HepG2 (cell line): Measurements from ENCODE around the gene HES1. TPM values are rescaled to one million over a fixed set of nuclear protein-coding genes. Genes with fewer than 3 reads are reported as not detected.

Source experiments
- ATAC-seq: fragments of 200-7000 bp; cut with Tn5 transposase; 3 replicates; pipeline ENCODE4 v1.9.1; 2020; ENCODE audit warnings: mild to moderate bottlenecking, moderate library complexity
- BruUV-seq: library from RNA; stranded (reverse); fragments of 400-500 nt; replicated peaks from 2 replicates; lab custom pipeline; 2021; lab: Mats Ljungman, UMichigan
- CTCF ChIA-PET: fragments of 300-600 bp; formaldehyde crosslinking; extraction: SDS; loops from one replicate; lab custom pipeline; 2021; ENCODE audit warnings: low total read pairs, inconsistent platforms, low intra/inter-chr PET ratio; lab: Yijun Ruan, JAX
- POLR2A ChIA-PET: fragments of 350-600 bp; sonication (Branson Sonifier 250); formaldehyde crosslinking; loops from one replicate; lab custom pipeline; 2020; ENCODE audit warnings: antibody characterized with exemption, inconsistent platforms; lab: Yijun Ruan, JAX
- DNase-seq: peaks from one replicate; pipeline ENCODE4 v3.0.0-alpha.2; 2015; ENCODE audit warnings: low spot score
- FAIRE-seq: peaks from 3 replicates; lab custom pipeline; 2011; peaks lifted over from hg19 to GRCh38; lab: Jason Lieb, UNC
- H2AFZ ChIP-seq: one replicate; pipeline ENCODE4 v1.6.1; 2011; ENCODE audit warnings: low read length, inconsistent platforms
- H3K27ac ChIP-seq: fragments of 300-600 bp; 3 replicates; pipeline ENCODE4 v1.8.0; 2011; ENCODE audit warnings: mixed run types, mild to moderate bottlenecking, mixed read lengths, low read length, inconsistent platforms; ENCODE audit not compliant: insufficient read depth; ENCODE audit errors: extremely low read length
- H3K27me3 ChIP-seq, 2 experiments: fragments of 200-600 bp in 1 of 2; 2 replicates in 1 of 2; 3 replicates in 1 of 2; pipeline versions ENCODE4 v1.6.0 to v1.8.0; 2011; ENCODE audit warnings: low read length in 2 of 2, mild to moderate bottlenecking in 2 of 2, moderate library complexity in 2 of 2, inconsistent platforms in 1 of 2; ENCODE audit not compliant: insufficient read depth in 2 of 2, control insufficient read depth in 1 of 2
- H3K36me3 ChIP-seq, 2 experiments: fragments of 200-600 bp in 1 of 2; replicated peaks in 1 of 2; 2 replicates in 1 of 2; 3 replicates in 1 of 2; pipeline versions ENCODE4 v1.5.1 to v1.8.0; 2011; ENCODE audit warnings: low read length in 2 of 2, inconsistent platforms in 1 of 2; ENCODE audit not compliant: insufficient read depth in 2 of 2, control insufficient read depth in 1 of 2
- H3K4me1 ChIP-seq: 2 replicates; pipeline ENCODE4 v1.5.1; 2012; ENCODE audit warnings: low read length, inconsistent platforms; ENCODE audit not compliant: insufficient read depth
- H3K4me2 ChIP-seq: 2 replicates; pipeline ENCODE4 v1.6.0; 2011; ENCODE audit warnings: low read depth, low read length, inconsistent platforms
- H3K4me3 ChIP-seq, 3 experiments: fragments of 200-600 bp in 1 of 3; sonication (generic), shearing (Covaris generic) in 1 of 3; replicated peaks in 1 of 3; 2 replicates each; pipeline ENCODE4 v1.5.1; 2011 to 2016; ENCODE audit warnings: low read length in 3 of 3, inconsistent platforms in 2 of 3, low read depth in 2 of 3, mild to moderate bottlenecking in 2 of 3, control low read depth in 1 of 3, mixed read lengths in 1 of 3; ENCODE audit not compliant: insufficient read depth in 1 of 3
- H3K79me2 ChIP-seq: one replicate; pipeline ENCODE4 v1.6.1; 2011; ENCODE audit warnings: low read length, inconsistent platforms; ENCODE audit not compliant: insufficient read depth
- H3K9ac ChIP-seq: 2 replicates; pipeline ENCODE4 v1.6.0; 2011; ENCODE audit warnings: mild to moderate bottlenecking, low read depth, low read length, inconsistent platforms; ENCODE audit not compliant: insufficient read depth
- H3K9me3 ChIP-seq: 2 replicates; pipeline ENCODE4 v1.5.1; 2012; ENCODE audit warnings: mild to moderate bottlenecking, low read length
- H4K20me1 ChIP-seq: 2 replicates; pipeline ENCODE4 v1.6.0; 2011; ENCODE audit warnings: inconsistent platforms, mild to moderate bottlenecking, low read length, moderate library complexity; ENCODE audit not compliant: insufficient read depth
- BHLHE40 ChIP-seq: IDR thresholded peaks from 2 replicates; pipeline ENCODE4 v1.6.1; 2011; ENCODE audit warnings: low read length, improper control_type of control experiment
- HMG20B ChIP-seq: conservative IDR thresholded peaks from 2 replicates; pipeline ENCODE4 v1.6.1; 2016; ENCODE audit warnings: missing genetic modification reagents, missing compliant biosample characterization
- RERE ChIP-seq: IDR thresholded peaks from 2 replicates; pipeline ENCODE4 v1.6.1; 2016; ENCODE audit warnings: low read depth, missing genetic modification reagents, missing compliant biosample characterization
- SALL2 ChIP-seq: sonication (generic); formaldehyde crosslinking; IDR thresholded peaks from 2 replicates; pipeline ENCODE4 v1.8.1; 2023; ENCODE audit warnings: mild to moderate bottlenecking, missing genetic modification reagents, inconsistent platforms
- SNRNP70 ChIP-seq: fragments of 200-400 bp; formaldehyde crosslinking; IDR thresholded peaks from 2 replicates; pipeline ENCODE4 v1.6.1; 2017; ENCODE audit warnings: mild to moderate bottlenecking, low read depth, low read length, moderate library complexity
- ZFYVE20 ChIP-seq: sonication (generic); formaldehyde crosslinking; IDR thresholded peaks from 2 replicates; pipeline ENCODE4 v1.8.0; 2023; ENCODE audit warnings: low read depth, mild to moderate bottlenecking, moderate library complexity, missing genetic modification reagents, borderline replicate concordance
- ZNF17 ChIP-seq: sonication (generic); formaldehyde crosslinking; IDR thresholded peaks from 2 replicates; pipeline ENCODE4 v1.5.0; 2020; ENCODE audit warnings: mild to moderate bottlenecking, missing genetic modification reagents
- ZNF790 ChIP-seq: sonication (generic); formaldehyde crosslinking; IDR thresholded peaks from 2 replicates; pipeline ENCODE4 v1.8.0; 2022; ENCODE audit warnings: missing genetic modification reagents, mild to moderate bottlenecking, borderline replicate concordance
- WGBS: methylation state at CpG from one replicate; pipeline ENCODE4 v1.1.6; 2017; ENCODE audit warnings: low lambda C conversion rate; 5-methylcytosine and 5-hydroxymethylcytosine counted together
- in situ Hi-C: cut with HindIII; loops from 2 replicates; pipeline ENCODE4 v1.10.0; 2017; ENCODE audit warnings: low pct_unique_long_range_greater_than_20kb; ENCODE audit not compliant: extremely low pct_ligation_motif_present
- intact Hi-C: fragments of 100-400 bp; cut with micrococcal nuclease; formaldehyde crosslinking; loops from one replicate; pipeline ENCODE4 v1.10.0; 2022; ENCODE audit not compliant: unreplicated experiment
- polyA plus RNA-seq, 8 experiments: library from polyadenylated mRNA; depleted of rRNA in 3 of 8; stranded (reverse) in 7 of 8; unstranded in 1 of 8; fragments of >200 nt; fragmentation: Illumina TruSeq in 4 of 8; extraction: Trizol in 4 of 8; gene quantifications; 2 replicates each; pipeline versions ENCODE4 v1.2.1 to v1.2.3, GENCODE V29; 2011 to 2016; ENCODE audit warnings: low read depth in 4 of 8, missing spikeins in 1 of 8, mixed read lengths in 1 of 8; ENCODE audit not compliant: insufficient read depth in 1 of 8
- total RNA-seq, 5 experiments: library from RNA; depleted of rRNA; stranded (reverse); fragments of >200 nt; fragmentation: Illumina TruSeq; extraction: Trizol; gene quantifications; 2 replicates each; pipeline ENCODE4 v1.2.3, GENCODE V29; 2016; ENCODE audit warnings: low read depth in 1 of 5

Gene HES1
- total and polyA plus RNA-seq, 2 of the 13 experiments (the other 11 are each of a cell fraction or from before 2014, with no cell fraction given): 15.4 to 19.8 TPM

DNA sequence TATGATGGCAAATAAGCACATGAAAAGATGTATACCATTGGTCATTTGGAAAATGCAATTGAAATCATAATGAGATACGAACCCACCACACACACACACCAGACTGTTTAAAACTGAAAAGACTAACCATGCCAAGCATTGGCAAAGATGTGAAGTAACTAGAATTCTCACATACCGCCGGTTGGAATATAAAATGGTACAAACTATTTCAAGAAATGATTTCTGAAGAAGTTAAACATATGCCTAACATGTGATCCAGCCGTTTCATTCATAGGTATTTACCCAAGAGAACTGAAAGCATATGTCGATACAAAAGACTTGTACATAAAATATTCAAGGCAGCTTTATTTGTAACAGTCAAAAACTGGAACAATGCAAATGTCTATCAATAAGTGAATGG, 28.9 kb downstream of the HES1 start:
- H3K4me1 ChIP-seq: peaks cover 78% of the 10 kb centered on the region
- FAIRE-seq (no peak), ATAC-seq (no peak), DNase-seq (no peak)
- H4K20me1 ChIP-seq: no peaks in the 10 kb centered on the region
- no peaks in the 10 kb centered on the region for H3K9me3 ChIP-seq
- no peak overlapping the region for H2AFZ ChIP-seq
- H3K27ac ChIP-seq: no peak overlapping the region
- H3K27me3 ChIP-seq: peaks cover 0 to 20% of the 10 kb centered on the region in 2 experiments; a peak in 3 of 5 replicates
- no peak overlapping the region for H3K9ac ChIP-seq
- intact Hi-C loops: no loop called here
- in situ Hi-C loops: loop anchor here (10.0 kb wide), 1 partner anchor 150 kb away; no protein-coding TSS in a partner anchor
- H3K36me3 ChIP-seq: no peaks in the 10 kb centered on the region
- no TSS peak for BruUV-seq
- no peak overlapping the region for H3K4me3 ChIP-seq
- H3K4me2 ChIP-seq: no peak overlapping the region
- WGBS: 44% methylated on average over 5 of the region's 5 CpGs
- ChIA-PET POLR2A (no interaction called here), CTCF (no interaction called here)
- no peaks in the 10 kb centered on the region for H3K79me2 ChIP-seq
- TF ChIP-seq ZNF790 (CRISPR knock-in tag): no peak
- no peak for TF ChIP-seq BHLHE40
- no peak for TF ChIP-seq ZFYVE20 (CRISPR knock-in tag)
- TF ChIP-seq HMG20B (CRISPR knock-in tag): no peak
- no peak for TF ChIP-seq SNRNP70
- no peak for TF ChIP-seq ZNF17 (CRISPR knock-in tag)
- no peak for TF ChIP-seq RERE
- TF ChIP-seq SALL2: no peak
